GM19467 (cell line): ENCODE measurements around the gene CECR2.

Experiments used
- ATAC-seq: cut with Tn5 transposase; IDR thresholded peaks from one replicate; pipeline ENCODE4 v1.9.1; 2021; ENCODE audit warnings: mild to moderate bottlenecking, moderate library complexity; ENCODE audit not compliant: unreplicated experiment

The CECR2 gene

DNA sequence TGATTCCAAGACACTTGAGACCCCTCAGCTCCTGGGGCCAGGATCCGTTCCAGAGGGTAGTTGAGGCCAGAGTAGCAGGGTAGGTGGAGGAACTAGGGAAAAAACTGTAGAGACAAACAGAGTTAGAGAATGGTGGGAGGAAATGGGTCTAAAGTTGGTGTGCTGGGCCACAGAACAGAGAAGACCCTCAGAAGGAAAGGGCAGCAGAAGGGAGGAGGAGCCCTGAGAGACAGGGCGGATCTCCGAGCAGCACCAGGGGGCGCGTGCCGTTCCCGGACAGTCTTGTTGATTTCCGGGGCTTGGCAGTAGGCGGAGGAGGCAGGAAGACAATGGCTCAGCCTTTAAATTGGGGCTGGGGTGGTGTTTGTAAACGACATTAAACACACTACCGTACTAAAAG, 2.4 kb upstream of the CECR2 start:
- no peak for ATAC-seq

DNA sequence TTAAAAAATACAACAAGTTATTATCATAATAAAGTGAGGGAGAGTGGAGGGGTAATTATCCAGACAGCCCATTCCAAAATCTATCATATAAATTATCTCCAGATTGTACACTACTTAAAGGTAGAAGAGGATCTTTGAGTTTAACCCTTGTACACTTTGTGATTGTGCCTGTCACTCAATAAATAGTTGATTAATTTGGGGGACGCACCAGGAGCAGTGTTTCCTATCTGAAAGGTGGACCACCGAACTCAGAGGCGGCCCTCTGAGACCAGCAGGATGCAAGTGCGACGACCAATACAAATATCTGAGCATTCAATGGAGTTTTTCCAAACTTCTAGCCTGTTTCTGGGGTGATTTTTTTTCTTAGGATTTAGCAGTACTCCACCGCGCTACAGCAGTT, 1.1 kb upstream of the CECR2 start:
- ATAC-seq, result no peak

DNA sequence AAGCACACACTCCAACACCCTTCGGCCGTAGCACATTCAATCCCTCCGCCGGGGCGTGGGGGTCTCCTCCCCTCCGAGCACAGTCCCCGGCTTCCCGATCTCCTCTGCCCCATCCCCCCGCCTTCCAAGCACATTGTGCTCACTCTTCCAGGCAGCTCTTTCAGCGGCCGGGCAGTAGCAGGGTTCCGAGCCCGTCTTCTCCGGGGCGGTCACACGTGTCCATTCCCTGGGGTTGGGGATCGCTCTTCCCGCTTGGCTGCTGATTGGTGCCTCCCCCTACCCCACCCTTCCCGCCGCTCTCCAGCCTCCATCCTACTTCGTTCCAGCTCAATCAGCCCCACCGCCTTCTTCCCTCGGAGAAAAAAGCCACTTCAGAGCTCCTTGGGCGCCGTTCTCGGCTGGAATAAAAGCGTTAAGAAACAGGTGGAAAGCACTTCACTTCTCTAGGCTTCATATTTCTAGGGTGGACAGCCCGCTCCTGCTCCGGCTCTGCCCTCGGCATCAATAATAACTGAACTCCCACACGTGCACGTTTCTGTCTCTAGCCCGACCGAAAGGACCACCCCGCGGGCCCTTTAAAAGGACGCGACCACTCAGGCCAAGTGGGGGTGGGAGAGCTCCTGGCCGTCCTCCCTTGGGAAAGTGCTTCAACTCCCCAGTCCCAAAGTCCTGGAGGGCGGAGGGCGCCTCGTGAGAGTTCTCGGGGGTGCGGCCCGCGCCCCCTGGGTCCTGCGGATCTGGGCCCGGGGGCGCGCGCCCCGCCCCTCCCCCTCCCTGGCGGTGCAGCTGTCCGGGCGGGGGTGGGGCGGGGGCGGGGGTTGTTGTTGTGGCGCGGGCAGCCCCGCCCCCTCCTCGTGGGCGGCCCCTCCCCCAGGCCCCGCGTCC, 464 bp upstream of the CECR2 start:
- no peak for ATAC-seq

DNA sequence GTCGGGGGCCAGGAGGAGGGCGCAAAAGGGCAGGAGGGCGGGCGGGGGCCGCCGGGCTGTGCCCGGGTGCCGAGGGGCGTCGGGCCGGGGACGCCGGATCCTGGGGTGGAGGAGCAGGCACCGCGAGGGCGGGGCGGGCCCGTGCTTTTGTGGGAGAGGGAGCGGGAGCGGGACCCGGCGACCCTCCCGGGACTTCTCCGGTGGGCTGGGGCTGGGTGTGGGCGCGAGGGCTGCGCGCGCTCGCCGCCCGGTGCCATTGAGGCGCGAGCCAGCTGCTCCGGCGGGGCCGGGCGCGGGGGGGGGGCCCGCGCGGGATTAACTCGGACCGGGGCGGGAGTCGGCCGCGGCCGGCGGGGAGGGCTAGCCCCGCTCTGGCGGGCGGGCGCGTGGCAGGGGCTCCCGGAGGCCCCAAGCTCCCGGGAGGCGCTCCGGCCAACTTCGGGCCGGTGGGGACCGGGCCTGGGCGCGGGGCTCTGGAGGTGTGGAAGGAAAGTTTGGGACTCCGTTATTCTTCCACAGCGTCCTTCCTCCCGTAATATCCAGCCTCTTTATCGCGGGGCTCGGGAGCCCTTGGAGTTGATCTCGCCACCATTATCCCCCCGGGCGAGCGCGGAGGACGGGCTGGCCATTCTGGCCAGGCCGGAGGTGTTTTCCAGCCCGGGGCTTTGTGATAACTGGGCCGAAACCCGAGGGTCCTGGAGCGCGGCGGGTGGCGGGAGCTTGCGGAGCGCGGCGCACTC, 936 bp downstream of the CECR2 start:
- ATAC-seq, result no peak

DNA sequence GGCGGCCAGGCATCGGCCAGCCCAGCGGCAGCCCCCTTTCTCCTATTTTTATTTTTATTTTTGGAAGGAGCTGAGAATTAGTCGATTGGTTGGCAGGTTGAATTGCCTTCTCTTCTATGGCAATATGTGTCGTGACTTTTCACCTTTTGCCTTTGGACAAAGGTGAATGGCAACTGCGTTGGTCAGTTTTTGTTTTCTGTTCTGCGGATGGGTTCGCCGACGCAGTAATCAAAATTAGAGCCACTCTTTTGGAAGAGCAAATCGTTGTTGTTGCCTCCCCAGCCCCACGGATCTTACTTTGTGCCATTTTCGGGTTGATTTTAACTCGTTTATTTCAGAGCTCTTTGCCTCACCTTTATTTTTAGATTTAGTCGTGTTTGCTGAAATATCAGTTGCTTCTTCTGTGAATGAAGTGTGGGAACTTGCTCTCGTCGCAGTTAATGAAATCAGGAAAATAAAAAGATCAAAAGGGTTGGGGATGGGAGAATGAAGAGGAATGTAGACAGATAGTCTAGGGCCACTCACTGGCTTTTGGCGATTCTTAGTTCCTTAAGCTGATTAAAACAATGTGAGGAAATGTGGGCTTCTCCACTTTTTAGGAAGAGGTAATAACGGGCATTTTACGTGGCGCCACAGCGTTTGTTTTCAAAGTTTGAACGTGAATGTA, 1.6 kb downstream of the CECR2 start:
- no peak for ATAC-seq

DNA sequence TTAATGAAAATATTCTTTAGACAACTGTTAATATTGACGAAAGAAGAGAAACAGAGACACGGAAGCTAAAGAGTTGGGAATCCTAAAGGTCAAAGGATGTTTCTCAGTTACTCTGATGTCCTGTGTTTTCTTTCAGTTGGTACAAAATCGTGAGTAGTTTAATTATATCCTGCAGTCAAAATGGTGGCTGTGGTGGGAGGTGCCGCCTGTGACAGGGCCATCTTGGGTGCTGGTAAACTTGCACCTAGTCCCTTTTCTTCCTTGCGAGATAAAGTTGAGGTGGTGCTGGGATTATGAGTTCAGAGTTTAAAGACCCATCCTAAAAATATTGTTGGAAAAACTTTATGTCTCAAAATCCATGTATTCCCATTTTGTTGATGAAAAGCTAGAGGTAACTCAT, 2.2 kb downstream of the CECR2 start:
- ATAC-seq, result no peak

DNA sequence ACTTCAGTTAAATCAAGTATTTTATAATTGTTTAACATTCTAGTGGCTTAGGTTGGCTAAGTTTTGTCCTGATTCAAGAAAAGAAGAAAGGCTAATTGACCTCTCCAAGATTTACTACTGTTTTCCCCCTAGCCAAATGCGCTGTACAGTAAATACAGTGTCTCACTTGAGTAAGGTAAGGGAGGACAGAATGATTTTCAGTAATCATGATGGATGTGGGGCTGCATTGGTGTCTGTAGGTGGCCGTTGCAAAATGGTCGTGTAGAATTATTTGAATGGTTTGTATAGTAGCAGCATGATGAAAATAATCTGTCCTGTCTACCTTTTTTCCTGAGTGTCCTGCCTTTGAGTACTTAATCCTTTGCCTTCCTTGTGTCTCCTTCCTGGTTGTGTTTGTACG, 4.6 kb downstream of the CECR2 start:
- no peak for ATAC-seq

DNA sequence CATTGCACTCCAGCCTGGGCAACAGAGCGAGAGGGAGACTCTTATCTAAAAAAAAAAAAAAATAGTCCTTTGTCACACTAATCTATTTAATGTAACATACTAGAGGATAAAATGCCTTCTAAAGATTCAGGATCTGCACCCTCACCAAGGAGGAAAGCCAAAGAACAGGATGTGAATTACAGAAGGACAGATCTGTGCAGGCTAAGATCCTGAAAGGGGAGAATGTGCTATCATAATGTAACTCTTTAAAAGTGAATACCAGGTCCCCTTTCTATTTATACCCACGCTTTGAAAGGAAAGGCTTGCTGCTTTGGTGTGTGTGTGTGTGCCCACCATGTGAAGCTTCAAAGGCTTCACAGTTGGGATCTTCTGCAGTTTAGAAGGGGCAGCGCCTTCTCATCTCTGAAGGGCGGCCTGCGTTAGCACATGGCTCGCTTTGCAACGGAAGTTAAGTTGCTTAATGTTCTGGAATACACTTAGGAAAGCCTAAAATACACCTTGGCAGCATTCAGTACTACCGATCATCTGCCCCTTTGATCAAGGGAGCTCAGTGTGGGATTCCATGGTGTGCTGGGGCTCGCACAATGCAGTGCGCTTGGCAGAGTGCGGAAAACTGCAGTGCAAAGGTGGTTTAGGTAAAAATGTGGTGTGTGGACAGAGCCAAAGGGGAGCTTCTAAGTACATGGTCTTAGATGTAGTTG, 6.8 kb downstream of the CECR2 start:
- no peak for ATAC-seq

DNA sequence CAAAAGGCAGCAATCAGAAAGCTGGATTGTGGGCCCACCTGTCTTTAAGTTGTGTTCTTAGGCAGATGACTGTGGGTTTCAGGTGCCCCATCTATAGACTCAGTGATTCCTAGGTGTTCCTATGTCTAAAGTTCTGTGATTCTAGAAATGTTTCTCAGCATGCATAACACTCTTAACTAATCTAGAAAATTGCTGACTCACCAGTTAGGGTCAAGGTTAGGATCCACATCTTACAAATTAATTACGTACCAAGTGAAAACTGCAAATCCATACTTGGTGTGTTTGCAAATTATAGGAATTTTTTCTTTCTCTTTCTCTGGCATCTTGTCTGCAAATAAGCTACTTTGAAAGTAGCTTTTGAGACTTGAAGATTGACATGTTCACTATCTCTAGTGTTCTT, 7.7 kb downstream of the CECR2 start:
- ATAC-seq, result no peak

DNA sequence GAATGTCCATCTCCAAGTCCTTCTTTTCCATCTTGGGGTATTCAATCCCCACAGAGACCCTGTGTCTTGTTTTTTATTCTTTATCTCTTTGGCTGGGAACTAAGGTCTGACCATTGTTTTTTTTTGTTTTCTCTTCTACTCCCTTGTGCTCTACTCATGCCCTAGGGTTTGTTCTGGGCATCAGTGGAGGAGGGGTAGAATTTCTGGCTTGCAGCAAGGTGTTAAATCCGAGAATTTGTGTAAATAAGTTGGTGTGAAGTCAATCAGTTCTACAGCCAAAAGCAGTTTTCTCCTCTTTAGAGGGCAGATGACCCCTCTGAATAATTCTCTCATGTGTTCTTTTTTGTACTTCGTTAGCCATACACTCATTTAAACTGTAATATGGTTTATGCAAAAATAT, 10.7 kb downstream of the CECR2 start:
- ATAC-seq, result no peak

DNA sequence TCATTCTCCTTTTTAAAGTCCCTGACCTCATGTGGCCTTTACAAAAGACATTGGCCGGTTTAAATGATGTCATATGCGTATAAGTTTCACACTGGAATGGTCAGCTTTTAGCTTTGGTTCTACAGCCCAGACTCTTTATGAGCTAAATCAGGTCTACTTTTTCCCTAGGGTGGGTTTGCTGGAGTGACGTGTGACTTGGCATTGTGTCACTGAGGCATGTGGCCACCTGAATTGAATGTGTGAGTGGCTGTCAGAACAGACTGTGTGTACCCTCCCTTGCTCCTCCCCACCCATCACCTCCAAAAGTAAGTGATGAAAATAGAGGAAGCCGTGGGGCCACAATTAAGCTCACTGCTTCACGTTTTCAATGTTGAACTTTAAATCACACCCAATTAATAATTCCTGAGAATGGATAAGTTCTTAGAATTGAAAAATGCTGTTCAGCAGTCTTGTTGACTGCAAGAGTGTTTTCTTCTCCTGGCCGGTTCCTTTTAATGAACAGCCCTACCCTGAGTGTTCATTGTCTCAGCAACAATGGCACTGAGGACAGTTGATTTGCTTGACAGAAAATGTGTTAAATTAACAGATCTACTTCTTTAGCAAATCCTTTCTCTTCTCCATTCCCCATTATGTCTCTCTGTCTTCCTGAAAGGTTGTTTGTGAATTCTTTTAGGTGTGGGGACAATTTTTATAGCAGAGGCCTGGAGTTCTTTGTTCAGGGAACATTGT, 11.3 kb downstream of the CECR2 start:
- ATAC-seq, result no peak

DNA sequence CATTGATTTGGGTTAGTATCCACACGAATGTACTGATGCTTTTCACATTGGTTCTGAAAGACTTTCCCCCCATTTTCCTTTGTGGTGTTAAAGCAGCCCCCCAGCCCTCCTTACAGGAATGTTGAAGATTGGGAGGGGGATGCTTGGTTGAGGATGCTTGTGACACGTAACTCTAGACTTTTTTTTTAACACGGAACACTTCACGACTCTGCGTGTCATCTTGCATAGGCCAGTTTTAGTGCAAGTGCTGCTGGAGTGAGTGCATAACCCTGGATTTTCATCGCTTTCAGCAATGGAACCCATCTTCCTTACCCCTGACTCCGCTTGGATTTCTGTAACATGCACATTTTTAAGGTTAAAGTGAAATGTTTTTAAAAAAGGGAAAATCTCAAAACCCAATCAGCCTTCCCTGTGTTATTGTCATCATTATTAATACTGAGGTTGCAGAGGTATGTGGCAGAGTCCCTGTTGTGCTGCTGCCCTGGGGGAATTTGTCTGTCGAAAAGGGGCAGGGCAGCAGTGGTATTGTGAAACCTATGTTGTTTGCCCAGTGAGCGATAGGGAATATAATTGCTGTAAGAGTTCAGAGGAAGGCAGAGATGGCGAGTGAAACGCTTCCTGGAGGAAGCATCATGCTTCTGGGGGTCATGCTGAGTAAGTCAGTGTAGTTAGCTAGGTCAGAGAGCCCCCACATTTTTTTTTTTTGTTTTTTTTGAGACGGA, 12.1 kb downstream of the CECR2 start:
- ATAC-seq, result no peak

DNA sequence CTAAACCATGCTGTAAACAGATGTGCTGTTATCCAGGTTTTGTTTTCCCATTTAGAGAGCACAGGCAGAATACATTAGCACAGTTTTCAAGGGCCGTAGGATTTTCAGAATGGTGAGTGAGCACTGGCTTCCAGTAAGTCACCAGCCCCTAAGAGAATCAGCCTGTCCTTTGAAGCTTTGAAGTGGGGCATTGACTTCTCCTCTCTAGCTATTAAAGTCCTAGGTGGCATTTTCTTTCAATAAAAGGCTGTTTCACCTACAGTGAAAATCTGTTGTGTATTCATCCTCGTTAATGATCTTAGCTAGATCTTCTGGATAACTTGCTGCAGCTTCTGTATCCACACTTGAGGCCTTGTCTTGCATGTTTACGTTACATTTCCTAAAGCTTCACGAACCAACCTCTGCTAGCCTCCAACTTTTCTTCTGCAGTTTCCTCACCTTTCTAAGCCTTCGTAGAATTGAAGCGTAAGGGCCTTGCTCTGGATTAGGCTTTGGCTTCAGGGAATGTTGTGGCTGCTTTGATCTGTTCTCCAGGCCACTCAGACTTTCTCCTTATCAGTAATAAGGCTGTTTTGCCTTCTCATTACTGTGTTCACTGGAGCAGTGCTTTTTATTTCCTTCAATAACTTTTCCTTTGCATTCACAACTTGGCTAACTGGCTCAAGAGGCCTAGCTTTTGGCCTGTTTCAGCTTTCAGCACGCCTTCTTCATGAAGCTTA, 15.5 kb downstream of the CECR2 start:
- no peak for ATAC-seq

DNA sequence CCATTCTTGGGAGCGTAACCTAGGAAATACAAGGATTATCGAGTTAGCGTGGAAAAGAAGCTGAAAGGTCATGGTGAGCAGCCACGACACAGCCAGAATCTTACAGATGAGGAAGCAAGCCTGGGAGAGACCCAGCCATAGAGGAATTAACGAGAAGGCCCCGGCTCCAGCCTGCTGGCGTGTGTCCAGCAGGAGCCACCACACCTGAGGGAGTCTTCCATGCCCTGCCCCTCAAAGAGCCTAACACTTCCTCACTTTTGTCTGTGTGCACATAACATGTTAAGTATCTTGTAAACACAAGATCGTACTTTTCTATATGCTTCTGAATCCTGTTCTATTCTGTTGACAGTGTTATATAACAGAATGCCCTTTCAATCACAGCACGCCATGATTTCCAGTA, 18.1 kb downstream of the CECR2 start:
- ATAC-seq, result no peak

DNA sequence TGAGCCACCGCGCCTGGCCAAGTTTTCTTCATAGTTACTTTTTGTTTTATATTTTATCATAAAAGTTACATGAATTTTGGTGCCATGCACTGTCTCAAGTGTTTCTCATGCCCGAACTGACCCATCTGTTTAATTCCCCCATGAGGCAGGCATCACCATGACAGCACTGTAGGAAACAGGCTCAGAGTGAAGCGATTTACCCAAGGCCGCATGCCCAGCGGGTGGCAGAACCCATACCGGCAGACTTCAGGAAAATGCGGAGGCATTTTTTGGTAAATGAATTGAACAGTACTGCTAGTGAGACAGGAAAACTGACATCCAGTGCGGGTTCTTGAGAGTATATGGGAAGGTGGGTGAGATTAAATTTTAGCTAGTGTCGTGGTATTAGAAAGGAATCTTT, 19.0 kb downstream of the CECR2 start:
- no peak for ATAC-seq

DNA sequence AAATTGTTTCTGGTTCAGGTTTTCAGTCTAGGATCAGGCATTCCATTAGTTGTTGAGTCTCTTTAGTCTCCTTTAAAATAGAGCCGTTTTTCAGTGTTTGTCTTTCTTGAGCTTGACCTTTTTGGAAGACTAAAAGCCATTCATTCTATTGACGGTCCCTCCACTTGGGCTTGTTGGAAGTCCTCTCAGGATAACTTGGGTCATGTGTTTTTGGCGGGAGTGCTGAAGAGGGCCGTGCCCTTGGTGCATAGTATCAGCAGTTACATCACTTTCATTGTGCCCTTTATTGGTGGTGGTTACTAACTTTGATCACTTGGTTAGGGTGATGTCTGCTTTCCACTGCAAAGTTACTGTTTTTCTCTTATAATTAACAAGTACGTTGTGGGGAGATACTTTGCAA, 20.8 kb downstream of the CECR2 start:
- ATAC-seq, result no peak

DNA sequence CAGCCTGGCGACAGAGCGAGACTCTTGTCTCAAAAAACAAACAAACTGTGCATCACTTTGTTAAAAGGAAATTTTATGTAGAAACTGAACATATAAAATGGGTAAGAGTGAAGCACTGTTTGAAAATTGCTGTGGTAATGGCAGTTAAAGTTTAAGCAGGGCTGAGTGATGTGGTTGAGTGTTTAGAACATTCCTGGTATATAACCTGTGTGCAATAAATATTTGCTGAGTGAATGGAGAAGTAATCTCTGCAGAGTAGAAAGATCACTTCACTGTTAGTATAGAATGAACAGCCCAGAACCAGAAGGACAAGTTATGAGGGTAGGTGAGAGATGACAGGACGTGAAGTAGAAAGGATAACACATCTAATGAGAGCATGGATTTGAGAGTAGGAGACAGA, 27.3 kb downstream of the CECR2 start:
- ATAC-seq, result no peak

DNA sequence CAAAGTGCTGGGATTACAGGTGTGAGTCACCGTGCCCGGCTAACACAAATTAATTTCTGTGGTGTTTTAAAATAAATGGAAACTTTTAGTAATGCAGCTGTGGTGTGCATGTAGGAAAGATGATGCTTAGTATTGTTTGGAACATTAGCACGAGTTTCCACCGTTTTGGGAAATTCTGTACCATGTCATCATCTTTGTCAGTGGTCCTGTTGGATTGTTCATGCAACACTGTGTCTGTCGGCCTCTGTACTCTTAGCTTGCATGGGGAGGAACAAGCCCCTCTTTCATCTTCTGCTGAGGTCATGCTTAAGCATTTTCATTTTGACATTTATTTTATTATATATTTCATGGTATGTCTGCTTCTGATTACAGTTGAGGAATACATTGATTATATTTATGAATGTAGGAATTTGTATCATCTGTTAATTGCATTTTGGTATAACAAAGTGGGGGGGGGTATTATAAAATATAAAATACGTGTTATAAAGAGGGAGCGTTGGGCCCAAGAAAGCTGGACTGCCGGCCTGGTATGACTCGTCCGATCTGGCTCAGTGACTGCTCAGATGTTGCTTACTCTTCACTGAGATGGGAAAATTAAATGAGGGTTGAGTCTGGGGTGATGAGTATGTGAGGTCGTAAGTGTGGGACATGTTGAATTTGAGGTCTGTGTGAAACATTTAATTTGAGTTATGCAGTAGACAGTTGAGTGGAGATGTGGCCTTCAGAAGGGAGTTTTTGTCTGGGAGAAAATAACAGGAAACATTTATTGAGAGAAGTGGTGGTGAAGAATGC, 28.7 kb downstream of the CECR2 start:
- no peak for ATAC-seq

DNA sequence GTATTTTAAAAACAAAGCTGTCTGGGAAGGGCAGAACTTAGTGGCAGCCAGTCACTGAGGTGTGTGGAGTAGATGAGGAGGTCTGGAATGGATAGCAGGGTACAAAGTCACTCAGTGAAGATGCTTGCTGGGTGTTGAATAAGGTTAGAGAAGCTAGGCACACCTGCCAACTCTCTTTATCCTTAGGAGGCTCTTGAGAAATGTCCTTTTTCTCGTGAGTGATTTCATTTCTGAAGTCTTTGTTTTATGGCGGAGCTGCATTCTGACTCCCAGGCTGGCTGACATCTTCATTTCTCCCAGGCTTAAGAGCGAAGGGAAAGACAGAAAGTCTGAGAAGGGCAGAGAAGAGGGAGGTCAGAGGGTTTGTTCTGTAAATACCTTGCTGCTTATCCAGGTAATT, 31.0 kb downstream of the CECR2 start:
- no peak for ATAC-seq
